SIG-M5 (cell line): ENCODE results near the gene ZNF470.

Experiments
- DNase-seq: peaks from one replicate; lab custom pipeline; 2025; lab: John Stamatoyannopoulos, UW

ZNF470 gene

GRCh38 chr19:56608274-56608964 is 41.2 kb downstream of the ZNF470 start:
- no peak for DNase-seq

- DNase-seq = no peak
These were observed 44.0 kb downstream of the ZNF470 start for GRCh38 chr19:56611288-56611687.

- DNase-seq = no peak
These were observed 45.5 kb downstream of the ZNF470 start for GRCh38 chr19:56612737-56613136.

DNA sequence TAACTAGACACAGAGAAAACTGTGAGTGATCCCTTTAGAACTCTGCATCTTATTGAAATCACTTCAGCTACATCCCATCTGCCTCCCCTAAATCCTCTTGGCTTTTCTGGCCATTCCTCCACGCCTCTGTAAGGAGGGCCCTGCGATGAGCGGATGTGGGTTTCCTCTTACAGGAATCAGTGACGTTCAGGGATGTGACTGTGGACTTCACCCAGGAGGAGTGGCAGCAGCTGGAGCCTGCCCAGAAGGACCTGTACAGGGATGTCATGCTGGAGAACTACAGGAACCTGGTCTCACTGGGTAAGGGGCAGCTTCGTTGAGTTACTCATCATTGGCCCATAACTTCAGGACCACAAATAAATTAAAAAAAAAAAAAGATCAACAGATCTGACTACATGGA is 46.4 kb downstream of the ZNF470 start:
- no peak for DNase-seq

DNA sequence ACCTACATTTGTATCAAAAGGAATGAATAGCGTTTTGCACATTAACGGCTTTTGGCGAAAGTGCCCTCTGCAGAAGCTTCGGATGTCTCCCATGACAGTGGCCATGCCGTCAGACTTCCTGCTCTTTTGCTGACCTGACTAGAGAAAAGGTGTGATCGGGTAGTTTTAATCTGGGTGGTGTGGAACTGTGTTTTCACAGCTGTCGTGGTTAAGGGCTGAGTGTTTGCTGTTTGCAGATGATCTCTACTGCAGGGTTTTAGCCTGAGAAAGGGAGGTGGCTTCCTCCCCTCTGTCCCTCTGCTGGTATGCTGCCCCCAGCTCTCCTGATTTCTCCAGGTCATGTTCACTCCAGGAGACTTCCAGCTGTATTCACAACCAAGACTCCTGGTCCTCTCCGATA is 50.3 kb downstream of the ZNF470 start:
- DNase-seq = no peak

DNA sequence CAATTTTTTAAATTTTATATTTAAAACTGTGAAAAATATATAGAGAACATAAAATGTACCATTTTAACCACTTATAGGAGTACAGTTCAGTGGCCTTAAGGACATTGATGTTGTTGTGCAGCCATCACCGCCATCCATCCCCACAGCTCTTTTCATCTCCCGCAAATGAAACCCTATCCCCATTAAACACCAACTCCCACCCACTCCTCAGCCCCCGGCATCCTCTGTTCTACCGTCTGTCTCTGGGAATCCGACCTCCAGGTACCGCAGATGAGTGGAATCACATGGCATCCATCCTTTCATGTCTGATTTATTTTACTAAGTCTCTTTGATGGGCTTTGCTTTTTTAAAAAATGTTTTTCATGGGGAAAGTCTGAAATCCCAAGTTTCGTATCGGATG is 51.9 kb downstream of the ZNF470 start:
- no peak for DNase-seq

DNA sequence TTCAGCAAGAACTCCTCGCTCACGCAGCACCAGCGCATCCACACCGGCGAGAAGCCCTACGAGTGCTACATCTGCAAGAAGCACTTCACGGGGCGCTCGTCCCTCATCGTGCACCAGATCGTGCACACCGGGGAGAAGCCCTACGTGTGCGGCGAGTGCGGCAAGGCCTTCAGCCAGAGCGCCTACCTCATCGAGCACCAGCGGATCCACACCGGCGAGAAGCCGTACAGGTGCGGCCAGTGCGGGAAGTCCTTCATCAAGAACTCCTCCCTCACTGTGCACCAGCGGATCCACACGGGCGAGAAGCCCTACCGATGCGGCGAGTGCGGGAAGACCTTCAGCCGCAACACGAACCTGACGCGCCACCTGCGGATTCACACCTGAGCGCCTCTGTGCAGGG is 55.1 kb downstream of the ZNF470 start:
- DNase-seq = no peak

- no peak for DNase-seq
These were observed 55.7 kb downstream of the ZNF470 start for GRCh38 chr19:56623006-56623405.

DNA sequence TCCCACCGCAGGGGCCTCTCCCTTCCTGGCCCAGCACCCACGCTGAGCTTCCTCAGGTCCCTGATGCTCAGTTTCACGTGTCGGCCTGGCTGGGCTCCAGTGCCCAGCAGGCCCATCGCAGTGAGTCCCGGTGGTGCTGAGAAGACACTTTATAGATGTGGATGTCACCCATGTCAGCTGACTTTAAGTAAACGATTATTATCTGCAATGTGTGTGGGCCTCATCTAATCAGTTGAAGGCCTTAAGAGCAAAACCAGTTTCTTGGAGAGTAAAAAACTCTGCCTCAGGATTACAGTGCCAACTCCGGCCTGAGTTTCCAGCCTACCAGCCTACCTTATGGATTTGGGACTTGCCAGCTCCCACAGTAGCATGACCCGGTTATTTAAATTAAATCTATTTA is 58.4 kb downstream of the ZNF470 start:
- DNase-seq = no peak

DNA sequence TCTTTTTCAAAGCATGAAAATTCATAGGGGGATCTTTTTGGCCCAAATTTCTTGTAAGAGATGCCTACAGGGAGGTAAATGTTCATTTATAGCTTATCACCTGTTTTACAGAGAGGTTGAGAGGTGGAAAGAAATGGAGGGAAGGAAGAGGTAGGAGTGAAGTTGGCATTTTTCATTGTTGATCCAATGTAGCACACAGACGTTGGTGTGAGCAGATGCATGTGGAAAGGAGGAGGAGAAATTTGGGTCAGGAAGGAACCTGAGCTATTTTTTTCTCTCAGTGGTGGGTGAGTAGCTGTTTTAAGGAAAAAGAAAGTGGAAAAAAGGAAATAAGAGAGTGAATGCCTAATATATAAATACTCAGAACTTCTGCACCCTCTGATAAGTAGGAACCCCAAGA is 65.8 kb downstream of the ZNF470 start:
- DNase-seq = no peak

- DNase-seq = no peak
These were observed 70.8 kb downstream of the ZNF470 start for GRCh38 chr19:56637976-56638555.
